ENCODE data around the gene CSTF3. TPM values are rescaled to one million over a fixed set of nuclear protein-coding genes. Genes with fewer than 3 reads are reported as not detected.

The CSTF3 gene
- polyA plus RNA-seq, 1 donor (not counting 4 experiments of a cell fraction or from before 2014, with no cell fraction given): 41.1 TPM

GRCh38 chr11:33040033-33040861 is 121.0 kb downstream of the CSTF3 start:
- Histone ChIP-seq H3K4me2 (ENCODE audit: control insufficient read depth, extremely low read depth, insufficient read depth, low read depth, low read length) (peak overlapping the region; percentile 87), H3K4me3 (ENCODE audit: control insufficient read depth in 2 of 3, extremely low read depth in 1 of 3, insufficient read depth in 2 of 3, low read depth in 1 of 3, low read length in 3 of 3) (peak overlapping the region; percentile 49 to 91 (median 84)), H3K9me3 (ENCODE audit: control insufficient read depth, low read depth, low read length) (peaks cover under 1% of the 10 kb centered on the region), H2AFZ (ENCODE audit: control insufficient read depth, low read length) (peak overlapping the region; percentile 94), H3K36me3 (ENCODE audit: control insufficient read depth in 2 of 2, extremely low read depth in 1 of 2, insufficient read depth in 2 of 2, low read length in 2 of 2) (peaks cover 0 to 2% of the 10 kb centered on the region in 2 experiments), H3K79me2 (ENCODE audit: control insufficient read depth, insufficient read depth, low read length) (peaks cover 21% of the 10 kb centered on the region), H4K20me1 (ENCODE audit: control insufficient read depth, extremely low read depth, insufficient read depth, low read length) (no peaks in the 10 kb centered on the region), H3K27me3 (ENCODE audit: control insufficient read depth, extremely low read depth, insufficient read depth, low read length) (no peaks in the 10 kb centered on the region), H3K27ac (ENCODE audit: control insufficient read depth, insufficient read depth, low read length) (peak overlapping the region; percentile 97), H3K4me1 (ENCODE audit: control insufficient read depth, extremely low read depth, insufficient read depth, low read length) (peaks cover 37% of the 10 kb centered on the region), H3K9me1 (ENCODE audit: control insufficient read depth, extremely low read depth, insufficient read depth, low read length) (no peaks in the 10 kb centered on the region), H3K9ac (ENCODE audit: control insufficient read depth, extremely low read depth, insufficient read depth, low read length) (peak overlapping the region; percentile 98)
- dilution Hi-C loops (cut with MboI; ENCODE audit: extremely low pct_ligation_motif_present, low sequenced_read_pairs): no loop called here
- TF ChIP-seq EZH2 (IDR thresholded peaks at IDR 0.05; ENCODE audit: low read length): no peak
- no peak for TF ChIP-seq CTCF (optimal IDR thresholded peaks at IDR 0.05 in 1 of 3, IDR thresholded peaks at IDR 0.05 in 1 of 3, conservative IDR thresholded peaks at IDR 0.05 in 1 of 3; ENCODE audit: extremely low read depth in 1 of 3, insufficient read depth in 2 of 3, low read length in 3 of 3)
- FAIRE-seq (no peak), DNase-seq (ENCODE audit: low read depth, low spot score) (no peak)

GRCh38 chr11:33039274-33040032 is 121.8 kb downstream of the CSTF3 start, which contains the start of gene TCP11L1:
Gene TCP11L1 (plus strand): TSS chr11:33039572. CDS start chr11:33043774, 4,202 bp downstream.
- Histone ChIP-seq H4K20me1 (ENCODE audit: control insufficient read depth, extremely low read depth, insufficient read depth, low read length) (no peaks in the 10 kb centered on the region), H3K4me1 (ENCODE audit: control insufficient read depth, extremely low read depth, insufficient read depth, low read length) (peaks cover 29% of the 10 kb centered on the region), H3K27ac (ENCODE audit: control insufficient read depth, insufficient read depth, low read length) (peak within 1 kb of the TSS; percentile 97), H3K4me2 (ENCODE audit: control insufficient read depth, extremely low read depth, insufficient read depth, low read depth, low read length) (peak within 1 kb of the TSS; percentile 87), H3K9me3 (ENCODE audit: control insufficient read depth, low read depth, low read length) (no peaks in the 10 kb centered on the region), H3K79me2 (ENCODE audit: control insufficient read depth, insufficient read depth, low read length) (peaks cover 21% of the 10 kb centered on the region), H3K9me1 (ENCODE audit: control insufficient read depth, extremely low read depth, insufficient read depth, low read length) (no peaks in the 10 kb centered on the region), H2AFZ (ENCODE audit: control insufficient read depth, low read length) (peak within 1 kb of the TSS; percentile 94), H3K4me3 (ENCODE audit: control insufficient read depth in 2 of 3, extremely low read depth in 1 of 3, insufficient read depth in 2 of 3, low read depth in 1 of 3, low read length in 3 of 3) (peak within 1 kb of the TSS; percentile 49 to 91 (median 84)), H3K27me3 (ENCODE audit: control insufficient read depth, extremely low read depth, insufficient read depth, low read length) (no peaks in the 10 kb centered on the region), H3K9ac (ENCODE audit: control insufficient read depth, extremely low read depth, insufficient read depth, low read length) (peak within 1 kb of the TSS; percentile 98), H3K36me3 (ENCODE audit: control insufficient read depth in 2 of 2, extremely low read depth in 1 of 2, insufficient read depth in 2 of 2, low read length in 2 of 2) (no peaks in the 10 kb centered on the region)
- dilution Hi-C loops (cut with MboI; ENCODE audit: extremely low pct_ligation_motif_present, low sequenced_read_pairs): no loop called here
- no peak for DNase-seq (ENCODE audit: low read depth, low spot score)
- FAIRE-seq: no peak
- TF ChIP-seq CTCF (optimal IDR thresholded peaks at IDR 0.05 in 1 of 3, IDR thresholded peaks at IDR 0.05 in 1 of 3, conservative IDR thresholded peaks at IDR 0.05 in 1 of 3; ENCODE audit: extremely low read depth in 1 of 3, insufficient read depth in 2 of 3, low read length in 3 of 3): peak in 1 of 3 experiments; percentile 0
- TF ChIP-seq EZH2 (IDR thresholded peaks at IDR 0.05; ENCODE audit: low read length): no peak

Data from keratinocyte (primary cell).